NK-92 treated with Interleukin-12 subunit alpha and Interleukin-12 subunit beta, amount 100 ng/mL, for 24 hours (cell line): ENCODE results near the gene GRID2.

Source experiments
- DNase-seq: peaks from one replicate; lab custom pipeline; 2025; lab: John Stamatoyannopoulos, UW

Gene GRID2

GRCh38 chr4:92968996-92969395, 665.2 kb downstream of the GRID2 start:
- no peak for DNase-seq

DNA sequence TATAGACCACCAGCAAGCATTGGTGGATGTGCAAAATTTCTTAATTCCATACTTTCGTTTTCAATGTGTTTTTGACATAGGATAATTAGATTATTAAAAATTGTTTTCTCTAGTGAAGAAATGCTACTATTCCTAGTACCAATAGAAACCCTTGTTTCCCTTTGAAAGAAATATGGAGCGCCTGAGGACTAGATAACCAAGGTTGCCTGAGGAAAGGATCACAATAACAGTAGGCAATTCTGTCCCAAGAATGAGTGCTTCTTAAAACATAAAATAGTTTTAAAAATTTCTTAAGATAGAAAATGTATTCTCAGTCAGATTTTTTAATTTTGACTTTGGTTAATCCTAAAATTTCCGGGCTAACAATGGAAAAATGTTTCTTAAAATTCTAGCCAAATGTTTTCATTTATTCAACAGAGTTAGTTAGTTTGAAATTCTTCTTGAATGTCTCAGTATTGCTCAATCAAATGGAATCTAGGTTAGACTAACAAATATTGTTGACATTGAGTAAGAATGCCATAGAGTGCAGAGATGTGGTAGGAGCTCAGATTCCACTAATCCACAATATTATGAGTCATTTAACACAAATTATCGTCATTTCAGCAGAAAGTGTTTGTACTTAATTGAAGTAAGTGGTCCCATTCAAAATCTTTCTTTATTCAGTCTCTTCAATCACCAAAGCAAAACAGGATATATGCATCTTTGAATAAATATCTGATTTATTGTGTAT, 666.0 kb downstream of the GRID2 start:
- DNase-seq = no peak

DNA sequence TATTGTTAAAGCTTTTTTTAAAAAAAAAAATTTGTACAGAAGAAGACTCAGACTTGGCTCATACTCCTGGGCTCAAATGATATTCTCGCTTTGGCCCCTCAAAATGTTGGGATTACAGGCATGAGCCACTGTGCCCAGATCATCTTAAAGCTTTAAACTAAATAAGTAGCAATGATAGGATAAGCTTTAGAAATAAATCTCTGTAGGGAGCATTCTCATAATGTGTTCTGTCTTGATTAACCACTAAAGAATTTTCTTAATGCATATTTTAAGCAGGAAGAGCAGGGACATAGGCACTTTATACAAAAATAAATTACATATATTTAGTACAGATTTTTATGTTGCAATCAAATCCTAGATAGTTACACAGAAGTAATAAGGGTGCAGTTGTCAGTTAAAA, 667.2 kb downstream of the GRID2 start:
- DNase-seq = no peak

DNA sequence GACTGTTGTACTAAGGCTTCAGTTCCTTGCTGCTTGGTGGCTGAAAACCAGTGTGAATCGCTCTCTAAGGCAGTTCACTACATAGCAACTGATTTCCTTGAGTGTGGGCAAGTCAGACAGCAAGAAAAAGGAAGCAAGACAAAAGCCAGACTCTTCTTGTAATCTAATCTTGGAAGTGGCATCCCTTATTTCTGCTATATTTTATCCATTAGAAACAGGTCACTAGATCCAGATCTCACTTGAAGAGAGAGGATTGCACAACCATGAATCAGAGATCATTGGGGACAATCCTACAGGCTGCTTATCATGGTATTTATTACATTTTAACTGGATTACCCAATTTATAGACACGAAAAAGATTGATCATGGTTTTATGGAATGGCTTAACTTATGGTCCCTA, 684.5 kb downstream of the GRID2 start:
- no peak for DNase-seq

GRCh38 chr4:92992758-92993157, 689.0 kb downstream of the GRID2 start:
- no peak for DNase-seq

DNA sequence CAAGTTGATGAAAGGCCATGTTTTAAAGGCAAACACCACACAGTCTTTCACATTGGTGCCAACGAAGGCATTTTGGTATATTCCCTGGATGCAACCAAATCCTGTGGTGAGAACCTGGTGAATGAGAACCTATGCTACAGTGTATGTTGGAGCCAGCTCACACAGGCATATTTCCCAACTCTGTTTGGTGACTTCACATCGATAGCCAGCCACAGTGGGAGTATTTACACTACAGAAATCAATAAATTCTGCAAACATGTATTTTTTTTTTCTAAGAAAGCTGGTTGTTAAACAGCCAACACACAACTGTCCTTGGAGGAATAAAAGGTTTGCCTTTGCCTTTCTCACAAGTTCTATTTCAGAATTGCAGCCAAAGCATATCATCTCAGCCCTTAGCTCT, 691.0 kb downstream of the GRID2 start:
- no peak for DNase-seq

GRCh38 chr4:92996533-92996932, 692.8 kb downstream of the GRID2 start:
- DNase-seq = no peak

- DNase-seq = no peak
Observed at GRCh38 chr4:93000910-93001309, 697.1 kb downstream of the GRID2 start.

DNA sequence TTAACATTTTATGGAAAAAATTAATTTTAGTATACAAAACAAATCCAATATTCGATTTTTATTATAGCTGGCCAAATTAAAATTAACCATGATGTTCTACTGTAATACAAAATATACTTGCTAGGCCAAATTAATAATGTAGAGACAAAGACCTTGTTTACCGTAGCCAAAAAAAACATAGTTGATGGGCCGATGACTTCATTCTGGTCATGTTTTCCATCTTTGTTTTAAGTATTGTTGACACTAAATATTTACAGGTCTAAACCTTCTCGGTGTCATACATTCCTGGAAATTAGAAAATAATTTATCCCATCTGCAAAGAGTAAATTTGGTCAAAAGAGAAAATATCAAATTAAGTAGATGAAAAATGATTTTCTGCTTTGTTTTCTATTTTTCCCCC, 698.5 kb downstream of the GRID2 start:
- DNase-seq = no peak

DNA sequence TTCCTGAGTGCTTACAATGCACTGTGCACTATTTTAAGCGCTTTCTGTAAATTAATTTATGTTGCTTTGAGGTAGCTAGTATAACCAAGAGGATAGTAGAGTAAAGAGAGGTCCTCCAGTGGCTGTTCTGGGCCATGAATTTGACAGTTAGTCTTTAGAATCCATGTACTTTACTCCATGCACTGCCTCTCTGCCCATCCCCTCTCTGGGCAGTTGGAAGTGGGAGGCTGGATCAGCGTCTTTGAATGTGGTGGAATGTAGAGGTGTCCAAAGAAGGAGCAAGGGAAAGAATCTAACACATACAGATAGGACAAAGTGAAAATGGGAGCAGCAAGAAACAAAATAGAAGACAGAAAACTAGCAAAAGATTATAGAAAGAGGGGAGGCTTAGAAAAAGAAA, 712.6 kb downstream of the GRID2 start:
- DNase-seq = no peak

- no peak for DNase-seq
Observed at GRCh38 chr4:93018243-93018642, 714.5 kb downstream of the GRID2 start.

- DNase-seq = no peak
Observed at GRCh38 chr4:93018806-93019205, 715.0 kb downstream of the GRID2 start.

DNA sequence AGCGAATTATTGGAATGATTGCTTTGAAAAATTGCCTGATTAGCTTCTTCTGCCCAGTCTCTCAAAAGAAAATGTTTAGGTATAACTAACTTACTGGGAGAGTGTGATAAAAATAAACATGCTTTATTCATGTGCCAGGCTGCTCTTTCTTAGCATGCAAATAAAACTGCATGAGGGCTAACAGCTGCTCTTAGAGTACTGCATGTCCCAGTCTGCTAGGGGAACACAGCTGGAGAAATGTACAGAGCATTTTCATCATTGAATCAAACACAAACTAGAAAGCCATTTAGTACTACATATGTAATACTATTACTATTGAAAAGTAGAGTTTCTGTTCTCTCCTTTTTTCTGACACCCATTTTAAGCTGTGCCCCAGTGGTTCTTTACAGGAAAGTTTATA, 726.0 kb downstream of the GRID2 start:
- DNase-seq = no peak

DNA sequence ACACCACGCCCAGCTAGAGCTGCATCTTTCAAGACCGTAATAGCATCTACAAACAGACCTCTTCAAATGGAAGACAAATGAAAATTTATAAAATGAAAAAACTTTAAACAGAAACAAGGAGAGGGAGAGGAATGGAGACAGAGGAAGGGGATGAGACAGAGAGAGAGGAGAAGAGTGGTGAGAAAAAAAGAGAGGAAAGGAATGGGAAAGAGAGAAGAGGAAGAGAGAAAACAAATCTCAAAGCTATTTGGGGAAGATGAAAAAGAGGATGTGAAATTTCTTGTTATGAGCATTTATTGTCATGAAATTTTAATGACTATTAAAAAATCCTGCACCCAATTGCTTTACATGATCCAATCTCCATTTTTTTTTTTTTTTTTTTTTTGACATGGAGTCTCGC, 726.9 kb downstream of the GRID2 start:
- DNase-seq = no peak

DNA sequence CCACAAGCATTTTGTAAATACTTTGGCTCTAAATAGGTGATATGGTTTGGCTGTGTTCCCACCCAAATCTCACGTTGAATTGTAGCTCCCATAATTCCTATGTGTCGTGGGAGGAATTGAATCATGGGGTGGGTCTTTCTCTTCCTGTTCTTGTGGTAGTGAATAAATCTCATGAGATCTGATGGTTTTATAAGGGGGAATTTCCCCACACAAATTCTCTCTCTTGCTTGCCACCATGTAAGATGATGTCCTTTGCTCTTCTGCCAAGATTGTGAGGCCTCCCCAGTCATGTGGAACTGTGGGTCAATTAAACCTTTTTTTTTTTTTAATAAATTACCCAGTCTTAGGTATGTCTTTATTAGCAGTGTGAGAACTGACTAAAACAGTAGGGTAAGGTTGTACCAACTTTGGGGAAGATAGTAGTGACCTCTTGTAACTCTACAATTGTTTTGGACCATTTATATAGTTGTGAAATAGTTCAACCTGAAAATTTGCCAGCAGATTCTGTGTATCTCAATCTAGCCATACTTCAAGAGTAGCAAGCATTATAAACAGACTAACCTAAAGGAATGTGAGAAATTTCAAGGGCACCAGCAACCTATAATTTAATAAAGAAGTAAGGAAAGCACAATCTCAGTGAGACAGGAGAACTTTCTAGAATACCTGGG, 727.8 kb downstream of the GRID2 start:
- DNase-seq = no peak

- no peak for DNase-seq
Observed at GRCh38 chr4:93042746-93043145, 739.0 kb downstream of the GRID2 start.

DNA sequence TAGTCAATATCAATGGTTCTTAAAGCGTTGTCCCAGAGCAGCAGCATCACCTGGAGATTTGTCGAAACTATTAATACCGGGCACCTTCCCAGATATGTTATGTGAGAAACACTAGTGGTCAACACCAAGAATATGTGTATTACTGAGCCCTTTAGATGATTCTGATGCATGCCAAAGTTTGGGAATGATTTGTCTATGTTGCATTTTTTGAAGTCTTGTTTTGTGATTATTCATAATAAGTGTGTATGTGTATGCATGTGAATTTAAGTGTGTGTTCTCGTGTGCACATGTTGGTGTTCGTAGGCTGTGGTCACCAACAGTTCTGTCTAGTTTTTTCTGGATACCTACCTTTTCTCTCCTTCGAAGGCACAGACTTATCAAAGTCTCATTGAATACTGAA, 749.4 kb downstream of the GRID2 start:
- no peak for DNase-seq

GRCh38 chr4:93061826-93062225, 758.1 kb downstream of the GRID2 start:
- DNase-seq = no peak

DNA sequence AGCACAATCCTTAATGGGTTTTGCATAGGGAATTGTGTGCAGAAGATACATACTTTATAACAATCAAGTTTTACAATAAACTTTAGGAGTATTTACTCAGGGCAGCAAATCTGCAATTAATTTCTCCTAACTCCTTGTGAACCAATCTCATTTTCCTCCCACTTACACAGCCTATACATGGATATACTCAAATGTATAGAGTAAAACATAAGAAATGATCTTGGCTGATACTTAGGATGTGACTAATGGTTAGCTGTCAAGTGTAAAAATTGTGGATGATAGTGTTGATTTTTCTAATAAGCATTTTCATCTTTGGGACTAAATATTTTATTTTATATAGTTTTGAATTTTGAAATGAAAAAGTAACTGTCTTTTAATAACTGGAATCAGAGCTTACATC, 759.6 kb downstream of the GRID2 start:
- DNase-seq = no peak

- DNase-seq = no peak
Observed at GRCh38 chr4:93065790-93066189, 762.0 kb downstream of the GRID2 start.

- DNase-seq = no peak
Observed at GRCh38 chr4:93066749-93067148, 763.0 kb downstream of the GRID2 start.

DNA sequence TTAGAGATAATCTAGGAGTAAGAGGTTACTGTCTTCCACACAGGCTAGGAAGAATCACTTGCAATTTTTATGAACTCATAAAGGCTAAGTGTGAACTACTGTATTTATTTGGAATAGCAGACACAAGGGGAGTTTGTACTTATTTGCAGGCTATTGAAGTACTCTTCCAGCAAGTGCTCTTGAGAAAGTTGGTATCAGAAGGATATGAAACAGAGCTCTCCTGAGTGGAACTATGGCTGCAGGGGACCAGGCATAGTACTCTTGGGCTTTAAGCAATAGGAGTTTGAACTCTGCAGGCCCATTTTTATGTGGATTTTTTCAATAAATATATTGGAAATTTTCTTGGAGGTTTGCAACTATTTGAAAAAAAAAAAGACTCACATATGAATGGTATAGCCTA, 768.5 kb downstream of the GRID2 start:
- DNase-seq = no peak

- no peak for DNase-seq
Observed at GRCh38 chr4:93080316-93080715, 776.5 kb downstream of the GRID2 start.
